IMR-90 (cell line): ENCODE results near the gene SPAG4. TPM values are rescaled to one million over a fixed set of nuclear protein-coding genes. Genes with fewer than 3 reads are reported as not detected.

Experiments used
- ATAC-seq: fragments of 200-7000 bp; cut with Tn5 transposase; 2 replicates; pipeline ENCODE4 v1.9.1; 2020; ENCODE audit warnings: low read depth, mild to moderate bottlenecking, moderate library complexity
- BruUV-seq: library from RNA; stranded (reverse); fragments of 400-500 nt; replicated peaks from 2 replicates; lab custom pipeline; 2021; lab: Mats Ljungman, UMichigan
- CTCF ChIA-PET: fragments of 300-600 bp; formaldehyde crosslinking; extraction: SDS; loops from one replicate; lab custom pipeline; 2021; ENCODE audit warnings: antibody characterized with exemption; lab: Yijun Ruan, JAX
- POLR2A ChIA-PET: fragments of 300-600 bp; sonication (Branson Sonifier 250); formaldehyde crosslinking; loops from one replicate; lab custom pipeline; 2022; ENCODE audit warnings: antibody characterized with exemption; ENCODE audit not compliant: unreplicated experiment; lab: Charles Lee
- DNase-seq: peaks from one replicate; pipeline ENCODE4 v3.0.0; 2013
- H2AFZ ChIP-seq: replicated peaks from 2 replicates; pipeline ENCODE3; 2013; ENCODE audit warnings: low read length, mild to moderate bottlenecking; ENCODE audit not compliant: poor library complexity
- H2AK5ac ChIP-seq: 2 replicates; pipeline ENCODE4 v1.6.1; 2013; ENCODE audit warnings: low read depth, low read length, inconsistent platforms
- H2AK9ac ChIP-seq: replicated peaks from 2 replicates; pipeline ENCODE3; 2013; ENCODE audit warnings: mild to moderate bottlenecking, low read depth, low read length, moderate library complexity; ENCODE audit not compliant: poor library complexity
- H2BK120ac ChIP-seq: 2 replicates; pipeline ENCODE4 v1.6.1; 2013; ENCODE audit warnings: low read depth, low read length, inconsistent platforms
- H2BK15ac ChIP-seq: 3 replicates; pipeline ENCODE4 v1.6.1; 2013; ENCODE audit warnings: low read depth, low read length, inconsistent platforms
- H2BK20ac ChIP-seq: 2 replicates; pipeline ENCODE4 v1.6.1; 2013; ENCODE audit warnings: low read depth, mild to moderate bottlenecking, inconsistent platforms, low read length, moderate library complexity
- H2BK5ac ChIP-seq: 2 replicates; pipeline ENCODE4 v1.6.1; 2013; ENCODE audit warnings: mild to moderate bottlenecking, low read depth, low read length, inconsistent platforms; ENCODE audit not compliant: poor library complexity, severe bottlenecking
- H3K14ac ChIP-seq: replicated peaks from 2 replicates; pipeline ENCODE4 v1.6.1; 2013; ENCODE audit warnings: low read depth, low read length, inconsistent platforms
- H3K18ac ChIP-seq: 2 replicates; pipeline ENCODE4 v1.6.1; 2013; ENCODE audit warnings: low read depth, low read length, control low read depth
- H3K23ac ChIP-seq: 2 replicates; pipeline ENCODE4 v1.6.1; 2013; ENCODE audit warnings: low read depth, low read length, inconsistent platforms
- H3K27ac ChIP-seq: 2 replicates; pipeline ENCODE4 v1.5.1; 2013; ENCODE audit warnings: mild to moderate bottlenecking, control low read depth, low read length; ENCODE audit not compliant: insufficient read depth
- H3K27me3 ChIP-seq: 2 replicates; pipeline ENCODE4 v1.6.1; 2013; ENCODE audit warnings: low read length; ENCODE audit not compliant: control insufficient read depth, insufficient read depth
- H3K36me3 ChIP-seq: 2 replicates; pipeline ENCODE4 v1.6.1; 2013; ENCODE audit warnings: low read length, mixed read lengths; ENCODE audit not compliant: control insufficient read depth, insufficient read depth
- H3K4ac ChIP-seq: 2 replicates; pipeline ENCODE4 v1.6.1; 2013; ENCODE audit warnings: low read depth, low read length, inconsistent platforms
- H3K4me1 ChIP-seq: 2 replicates; pipeline ENCODE4 v1.6.1; 2013; ENCODE audit warnings: low read length, mixed read lengths; ENCODE audit not compliant: control insufficient read depth, insufficient read depth
- H3K4me2 ChIP-seq: 2 replicates; pipeline ENCODE4 v1.6.1; 2013; ENCODE audit warnings: low read depth, mild to moderate bottlenecking, control low read depth, low read length, moderate library complexity
- H3K4me3 ChIP-seq: 2 replicates; pipeline ENCODE4 v1.5.1; 2013; ENCODE audit warnings: low read depth, mild to moderate bottlenecking, control low read depth, low read length, moderate library complexity; ENCODE audit not compliant: insufficient read depth
- H3K56ac ChIP-seq: 2 replicates; pipeline ENCODE4 v1.6.1; 2013; ENCODE audit warnings: low read length, inconsistent platforms; ENCODE audit not compliant: insufficient read depth; ENCODE audit errors: extremely low read depth
- H3K79me1 ChIP-seq, 2 experiments: 2 replicates each; pipeline ENCODE4 v1.6.1; 2013; ENCODE audit warnings: low read length in 2 of 2, inconsistent platforms in 1 of 2, low read depth in 1 of 2
- H3K9ac ChIP-seq: 2 replicates; pipeline ENCODE4 v1.6.1; 2013; ENCODE audit warnings: low read depth, low read length, control low read depth
- H3K9me1 ChIP-seq: 2 replicates; pipeline ENCODE4 v1.6.1; 2013; ENCODE audit warnings: low read length, inconsistent platforms; ENCODE audit not compliant: insufficient read depth
- H3K9me3 ChIP-seq: 2 replicates; pipeline ENCODE4 v1.6.1; 2013; ENCODE audit warnings: low read length; ENCODE audit not compliant: control insufficient read depth, insufficient read depth
- H4K20me1 ChIP-seq: 2 replicates; pipeline ENCODE4 v1.6.1; 2013; ENCODE audit warnings: low read length, inconsistent platforms; ENCODE audit not compliant: insufficient read depth
- H4K5ac ChIP-seq: 2 replicates; pipeline ENCODE4 v1.6.1; 2013; ENCODE audit warnings: mild to moderate bottlenecking, low read depth, low read length, control low read depth
- H4K8ac ChIP-seq, 2 experiments: 2 replicates each; pipeline ENCODE4 v1.6.1; 2013; ENCODE audit warnings: low read depth in 2 of 2, low read length in 2 of 2, control low read depth in 1 of 2, inconsistent platforms in 1 of 2
- H4K91ac ChIP-seq: 2 replicates; pipeline ENCODE4 v1.6.1; 2013; ENCODE audit warnings: low read depth, low read length, inconsistent platforms; ENCODE audit not compliant: insufficient read depth
- BHLHE40 ChIP-seq: fragments of 150-350 bp; IDR thresholded peaks from 2 replicates; pipeline ENCODE4 v1.6.1; 2016; ENCODE audit warnings: mild to moderate bottlenecking, low read depth, low read length
- MAFK ChIP-seq: IDR thresholded peaks from 2 replicates; pipeline ENCODE4 v1.6.1; 2012; ENCODE audit warnings: low read depth, low read length, improper control_type of control experiment
- MAZ ChIP-seq: IDR thresholded peaks from 2 replicates; pipeline ENCODE4 v1.6.1; 2012; ENCODE audit warnings: low read depth, mild to moderate bottlenecking, low read length, improper control_type of control experiment, moderate library complexity, borderline replicate concordance
- WGBS, 2 experiments: methylation state at CpG; one replicate each; pipeline versions ENCODE4 v1.1.5 to v1.1.7; 2013; ENCODE audit warnings: missing lambda C conversion rate in 2 of 2; ENCODE audit not compliant: insufficient read length in 1 of 2; ENCODE audit errors: extremely low coverage in 2 of 2; 5-methylcytosine and 5-hydroxymethylcytosine counted together
- dilution Hi-C: fragments of 300-500 bp; cut with HindIII; formaldehyde crosslinking; loops from one replicate; pipeline ENCODE4 v1.14.3; 2018; ENCODE audit warnings: low sequenced_read_pairs; ENCODE audit not compliant: unreplicated experiment
- in situ Hi-C: fragments of 300-500 bp; cut with MboI; formaldehyde crosslinking; loops from 3 replicates; pipeline ENCODE4 v1.14.3; 2019; ENCODE audit warnings: low sequenced_read_pairs, inconsistent platforms, mixed read lengths
- intact Hi-C: fragments of 100-400 bp; cut with micrococcal nuclease; formaldehyde crosslinking; loops from 2 replicates; pipeline ENCODE4 v1.10.0; 2022
- polyA plus RNA-seq, 3 experiments: library from polyadenylated mRNA; depleted of rRNA; stranded (reverse); fragments of >200 nt; gene quantifications; 2 replicates each; pipeline ENCODE4 v1.2.3, GENCODE V29; 2012; ENCODE audit warnings: low replicate concordance in 1 of 3
- total RNA-seq: library from RNA; depleted of rRNA; stranded (reverse); fragments of >200 nt; gene quantifications from 2 replicates; pipeline ENCODE4 v1.2.3, GENCODE V29; 2012

SPAG4 gene
- total and polyA plus RNA-seq, 2 of the 4 experiments (the other 2 are of a cell fraction) = 1.8 to 5.5 TPM

- Histone ChIP-seq H3K4me2 (no peak overlapping the region), H2BK5ac (no peak overlapping the region), H2AK9ac (no peak overlapping the region), H3K9me1 (no peaks in the 10 kb centered on the region), H3K4me3 (no peak overlapping the region), H3K9me3 (no peaks in the 10 kb centered on the region), H3K9ac (no peak overlapping the region), H2BK120ac (no peak overlapping the region), H3K36me3 (no peaks in the 10 kb centered on the region; the same call in 1 of the 2 replicates), H4K20me1 (no peaks in the 10 kb centered on the region), H3K4ac (no peak overlapping the region), H4K5ac (no peak overlapping the region), H3K23ac (no peak overlapping the region), H4K91ac (no peak overlapping the region), H3K4me1 (no peaks in the 10 kb centered on the region), H2AFZ (no peak overlapping the region), H3K27me3 (peaks cover under 1% of the 10 kb centered on the region; the same call in 1 of the 2 replicates), H3K27ac (no peak overlapping the region), H3K56ac (no peak overlapping the region), H2BK15ac (no peak overlapping the region), H2AK5ac (no peak overlapping the region), H3K14ac (no peak overlapping the region), H3K79me1 (no peaks in the 10 kb centered on the region), H3K18ac (no peak overlapping the region), H2BK20ac (no peak overlapping the region), H4K8ac (no peak overlapping the region)
- BruUV-seq = no TSS peak
- in situ Hi-C loops = no loop called here
- DNase-seq = no peak
- ChIA-PET CTCF (no interaction called here), POLR2A (no interaction called here)
- 97% methylated on average over 6 of the region's 18 CpGs; no CpG with 5 or more reads in 1 of the 2 experiments for WGBS, 2 experiments
- intact Hi-C loops = no loop called here
- TF ChIP-seq MAZ (no peak), BHLHE40 (no peak), MAFK (no peak)
- no peak for ATAC-seq
- dilution Hi-C loops = no loop called here
Observed at GRCh38 chr20:35583636-35584560, 31.7 kb upstream of the SPAG4 start.
